Measurements from ENCODE around the gene TMEM9B.
"Not testable (repeated sequence)": the region's sequence is repeated elsewhere in the genome, so short reads cannot be mapped to it uniquely, and the experiment has no call there.

Gene TMEM9B

GRCh38 chr11:8964324-8965320, at the start of gene TMEM9B:
TMEM9B (minus strand) TSS chr11:8964442; CDS start chr11:8964313, 129 bp downstream.
- DNase-seq, result peak; percentile 92

DNA sequence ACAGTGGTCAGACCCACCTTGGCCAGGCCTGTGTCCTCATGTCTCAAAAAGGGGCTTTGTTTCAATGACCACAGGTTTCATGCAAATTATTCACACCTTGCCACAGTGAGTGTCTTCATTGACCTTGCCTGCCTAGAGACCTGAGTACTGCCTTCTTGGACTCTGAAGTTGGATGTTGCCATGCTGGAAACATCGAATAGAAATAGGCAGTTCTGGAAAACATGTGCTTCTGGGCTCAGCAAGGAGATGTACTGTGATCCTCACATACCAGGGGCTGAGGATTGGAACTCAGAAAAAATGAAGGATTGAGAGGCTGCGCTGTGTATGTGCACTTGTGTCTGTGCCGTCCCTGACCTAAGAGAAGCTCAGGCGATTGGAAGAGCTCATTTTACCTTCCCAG, 49.1 kb upstream of the TMEM9B start:
- no peak for DNase-seq

DNA sequence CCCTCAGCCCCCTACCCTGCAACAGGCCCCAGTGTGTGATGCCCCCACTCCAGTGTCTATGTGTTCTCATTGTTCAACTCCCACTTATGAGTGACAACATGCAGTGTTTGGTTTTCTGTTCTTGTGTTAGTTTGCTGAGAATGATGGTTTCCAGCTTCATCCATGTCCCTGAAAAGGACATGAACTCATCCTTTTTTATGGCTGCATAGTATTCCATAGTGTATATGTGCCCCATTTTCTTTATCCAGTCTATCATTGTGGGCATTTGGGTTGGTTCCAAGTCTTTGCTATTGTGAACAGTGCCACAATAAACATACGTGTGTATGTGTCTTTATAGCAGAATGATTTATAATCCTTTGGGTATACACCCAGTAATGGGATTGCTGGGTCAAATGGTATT, 45.3 kb upstream of the TMEM9B start:
- not testable (repeated sequence) for DNase-seq

DNA sequence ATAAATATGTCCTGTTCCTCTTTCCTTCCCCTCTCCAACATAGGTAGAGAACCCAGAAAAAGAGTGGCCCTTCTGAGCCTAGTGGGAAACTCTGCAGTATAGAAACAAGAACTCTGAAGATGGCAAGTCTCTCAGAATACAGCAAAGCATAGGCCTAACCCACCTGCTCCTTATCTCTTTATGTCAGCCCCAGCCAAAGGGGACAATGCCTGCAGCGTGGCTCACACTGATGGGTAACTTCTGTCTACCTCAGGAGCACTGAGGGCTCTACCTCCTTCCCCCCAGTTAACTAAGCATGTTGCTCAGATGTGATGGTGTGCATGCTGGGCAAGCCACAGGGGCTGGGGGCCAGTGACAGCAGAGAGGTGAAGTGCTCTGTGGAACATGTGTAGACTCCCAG, 44.4 kb upstream of the TMEM9B start:
- no peak for DNase-seq

DNA sequence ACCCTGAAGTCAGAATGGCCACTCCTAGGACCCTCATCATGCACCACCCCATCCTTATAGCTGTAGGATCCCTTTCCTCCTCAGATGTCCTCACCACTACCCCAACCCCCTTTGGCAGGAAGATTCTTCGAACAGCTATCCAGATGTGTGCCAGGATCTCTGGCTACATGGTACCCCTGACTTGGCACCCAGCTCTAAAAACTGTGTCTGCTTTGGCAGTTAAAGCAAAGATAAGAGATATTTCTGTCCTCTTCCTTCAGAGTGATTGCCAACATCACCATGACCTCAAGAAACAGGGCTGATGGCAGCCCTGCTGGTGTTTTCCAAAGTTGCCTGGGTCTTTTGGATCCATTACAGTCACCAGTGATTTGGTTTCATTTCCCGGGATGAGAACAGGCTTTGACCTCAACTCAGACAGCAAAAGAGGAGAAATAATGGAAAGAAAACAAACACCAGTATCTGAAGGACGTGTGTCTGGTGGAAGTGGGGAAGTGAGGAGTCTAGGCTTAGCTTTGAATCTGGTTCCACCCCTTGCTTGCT, 43.8 kb upstream of the TMEM9B start:
- no peak for DNase-seq

- no peak for DNase-seq
Measured at GRCh38 chr11:9005087-9005486, 40.8 kb upstream of the TMEM9B start.

DNA sequence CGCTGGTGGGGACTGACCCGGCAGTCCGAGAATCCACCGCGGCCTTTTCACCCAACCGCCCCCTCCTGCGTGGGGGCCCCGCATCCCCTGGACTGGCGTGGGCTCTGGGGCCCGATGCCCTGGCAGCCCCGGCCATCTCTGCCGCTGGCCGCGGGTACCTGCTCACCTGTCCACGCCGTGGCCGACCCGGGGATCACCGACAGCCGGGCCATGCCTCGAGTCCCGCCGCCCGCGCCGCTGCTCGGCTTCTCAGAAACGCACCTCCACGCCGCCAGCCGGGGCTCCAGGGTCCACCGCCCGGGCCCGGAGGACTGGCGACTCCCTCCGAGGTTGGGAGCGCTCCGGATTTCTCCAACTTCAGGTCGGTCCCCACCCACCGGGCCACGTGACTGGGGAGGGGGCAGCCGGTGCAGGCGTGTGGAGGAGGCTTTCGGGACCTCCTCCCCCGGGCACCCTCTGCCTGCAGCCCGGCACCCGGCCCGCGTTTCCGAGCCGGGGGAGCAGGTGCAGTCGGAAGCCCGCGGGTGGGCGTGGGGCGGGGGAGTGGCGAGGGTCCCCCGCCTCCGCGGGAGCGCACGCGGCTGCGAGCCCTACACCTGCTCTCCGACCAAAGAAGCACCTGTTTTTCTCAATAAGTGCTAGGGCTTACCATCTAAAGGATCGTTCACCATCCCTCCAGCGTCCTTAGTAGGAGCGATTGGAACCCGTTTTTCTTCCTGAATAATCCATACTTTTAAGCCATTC, 40.1 kb upstream of the TMEM9B start:
- DNase-seq, result no peak

DNA sequence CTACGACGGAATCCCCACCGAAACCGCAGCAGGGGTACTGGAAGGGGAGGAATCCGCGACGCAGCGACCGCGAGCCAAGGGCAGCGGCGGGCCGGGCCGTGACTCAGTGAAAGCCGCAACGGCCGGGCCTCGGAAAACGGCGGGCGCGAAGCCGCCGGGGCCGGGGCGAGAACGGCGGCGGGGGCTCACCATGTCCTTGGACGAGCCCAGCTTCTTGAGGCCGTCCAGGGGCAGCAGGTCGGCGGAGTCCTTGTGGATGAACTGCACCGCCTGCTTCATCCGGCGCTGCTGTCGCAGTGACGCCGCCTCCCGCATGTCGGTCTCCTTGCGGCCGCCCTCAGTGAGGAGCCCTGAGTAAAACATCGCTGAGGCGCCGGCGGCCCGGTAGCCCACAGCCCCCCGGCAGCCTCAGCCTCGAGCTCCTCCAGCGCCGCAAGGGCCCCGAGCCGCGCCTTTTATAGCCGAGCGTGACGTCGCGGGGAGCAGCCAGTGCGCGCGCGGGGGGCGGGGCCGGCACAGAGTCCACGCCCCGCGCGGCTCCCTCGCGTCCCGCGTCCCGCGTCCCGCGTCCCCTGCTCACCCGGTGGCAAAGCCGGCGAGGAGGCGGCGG, 39.4 kb upstream of the TMEM9B start, which contains the start of gene NRIP3:
Gene NRIP3 (minus strand): TSS at position 429 of the 610 bp plus-strand sequence. CDS start 66 bp downstream, at position 363.
- peak; percentile 67 for DNase-seq

DNA sequence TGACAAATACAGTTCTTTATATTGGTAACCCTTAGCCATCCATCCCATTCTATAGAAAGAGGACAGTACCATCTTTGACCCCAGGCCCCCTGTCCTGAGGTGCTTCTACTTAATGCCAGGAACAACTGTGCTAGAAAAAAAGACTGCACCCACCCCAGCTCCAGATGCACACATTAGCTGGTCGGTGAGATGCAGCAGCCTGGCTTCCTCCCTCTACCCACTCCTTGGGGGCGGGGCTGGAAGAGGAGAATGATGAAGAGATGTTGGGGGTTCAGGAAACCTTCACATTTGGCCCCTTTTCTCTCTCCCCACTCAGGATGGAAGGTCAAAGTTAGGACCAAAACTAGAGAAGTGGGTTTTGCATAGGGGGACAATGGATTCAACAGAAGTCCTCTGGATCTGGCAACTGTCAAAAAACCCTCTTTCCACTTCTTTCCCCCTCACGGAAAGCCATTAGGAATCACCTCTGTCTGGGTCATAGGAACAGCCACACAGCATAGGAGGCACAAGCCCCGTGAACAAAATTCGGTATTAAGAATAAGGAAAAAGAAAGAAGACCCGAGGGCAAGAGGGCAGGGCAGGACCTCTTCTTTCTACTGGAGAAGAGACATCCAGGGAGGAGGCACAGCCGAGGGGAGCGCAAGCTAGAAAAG, 38.8 kb upstream of the TMEM9B start:
- peak; percentile 16 for DNase-seq

DNA sequence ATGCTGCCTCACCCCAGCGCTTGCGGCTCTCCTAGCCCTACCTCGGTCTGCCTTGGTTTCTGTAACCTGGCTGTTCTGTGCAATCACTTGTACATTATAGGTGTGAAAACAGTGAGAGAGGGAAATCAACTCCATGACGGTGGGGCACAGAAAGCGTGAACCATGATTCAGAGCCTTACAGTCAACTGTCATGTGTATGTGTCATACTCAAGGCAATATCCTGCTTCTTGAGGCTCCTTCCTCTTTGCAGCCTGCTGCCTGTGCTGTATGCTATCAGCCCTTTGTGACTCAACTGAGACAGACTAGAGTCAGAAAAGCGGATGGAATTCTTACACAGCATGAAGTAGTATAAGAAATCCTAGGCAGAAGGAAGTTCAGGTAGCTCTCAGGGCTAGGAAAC, 37.5 kb upstream of the TMEM9B start:
- DNase-seq, result peak; percentile 82

DNA sequence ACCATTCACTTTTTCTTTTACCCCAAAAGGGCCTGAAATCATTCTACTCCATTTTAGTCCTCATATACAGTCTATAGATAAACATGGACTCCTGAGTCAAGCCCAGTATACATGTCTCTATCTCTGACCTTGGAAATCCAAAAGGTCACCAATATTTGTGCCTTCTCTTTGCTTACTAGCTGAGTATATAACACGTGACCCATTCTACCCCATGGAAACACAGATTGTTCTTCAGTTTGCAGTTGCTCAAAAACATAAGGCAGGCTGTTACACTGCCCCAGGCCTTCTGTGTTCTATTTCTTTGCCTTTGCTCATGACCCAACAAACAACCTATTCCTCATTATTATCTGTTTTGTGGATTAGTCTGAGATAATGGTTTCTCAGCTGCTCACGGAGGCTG, 33.8 kb upstream of the TMEM9B start:
- no peak for DNase-seq

GRCh38 chr11:8997451-8997850, 33.2 kb upstream of the TMEM9B start:
- no peak for DNase-seq

DNA sequence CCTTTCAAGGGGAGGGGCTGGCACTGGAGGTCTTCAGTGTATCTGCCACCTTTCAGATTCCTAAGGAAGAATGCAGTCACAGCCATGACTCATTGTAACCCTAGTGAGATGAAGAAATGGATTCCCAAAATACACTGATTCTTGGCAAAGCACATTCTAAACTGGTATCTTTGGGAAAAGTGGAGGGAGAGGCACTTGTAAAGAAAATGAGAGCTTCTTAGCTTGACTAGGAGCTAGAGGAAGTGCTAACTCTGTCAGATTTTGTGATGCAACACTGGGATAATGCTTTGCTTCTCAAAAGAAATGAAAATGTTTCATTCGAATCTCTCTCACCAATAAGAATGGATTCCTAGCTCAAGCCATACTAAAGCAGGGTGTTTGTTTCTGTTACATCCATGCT, 25.2 kb upstream of the TMEM9B start:
- no peak for DNase-seq

- no peak for DNase-seq
Measured at GRCh38 chr11:8988329-8989234, 24.3 kb upstream of the TMEM9B start.

- DNase-seq, result no peak
Measured at GRCh38 chr11:8987446-8987845, 23.2 kb upstream of the TMEM9B start.

- not testable (repeated sequence) for DNase-seq
Measured at GRCh38 chr11:8986772-8987171, 22.5 kb upstream of the TMEM9B start.

DNA sequence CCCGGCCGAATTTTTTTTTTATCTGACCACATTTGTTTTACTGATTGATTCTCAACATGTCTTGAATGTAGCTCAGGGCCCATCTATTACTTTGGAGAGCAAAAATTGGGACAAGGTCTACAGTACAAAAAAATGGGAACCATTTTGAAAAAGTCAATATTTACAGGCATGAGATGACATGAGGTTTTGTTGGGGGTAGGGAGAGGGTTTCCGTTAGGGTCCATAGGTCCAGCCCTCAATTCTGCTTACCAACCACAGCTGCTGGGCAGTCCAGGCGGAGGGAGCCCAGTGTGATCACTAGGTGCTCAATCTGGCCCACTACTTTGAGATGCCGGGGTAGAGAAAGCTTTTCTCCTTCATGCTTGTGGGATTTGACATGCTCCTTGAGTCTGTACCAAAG, 21.2 kb upstream of the TMEM9B start:
- no peak for DNase-seq

DNA sequence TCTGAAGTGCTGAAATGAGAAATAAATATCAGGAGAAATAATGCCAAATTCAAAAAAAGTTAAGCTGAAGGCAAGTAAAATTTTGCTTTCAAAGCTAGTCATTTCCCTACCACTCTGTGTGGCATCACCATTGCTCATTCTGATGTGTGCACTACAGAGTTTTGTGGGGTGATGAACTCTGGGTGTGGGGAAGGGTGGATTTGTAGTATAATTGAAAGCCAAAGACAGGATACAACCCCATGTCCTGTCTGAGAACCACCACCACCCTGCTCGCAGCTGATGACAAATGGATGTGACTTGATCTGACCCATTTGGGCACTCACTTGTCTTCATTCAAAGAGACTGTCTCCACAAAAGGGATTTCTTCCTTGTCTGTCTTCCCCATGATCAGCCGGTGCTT, 19.3 kb upstream of the TMEM9B start:
- peak; percentile 58 for DNase-seq

DNA sequence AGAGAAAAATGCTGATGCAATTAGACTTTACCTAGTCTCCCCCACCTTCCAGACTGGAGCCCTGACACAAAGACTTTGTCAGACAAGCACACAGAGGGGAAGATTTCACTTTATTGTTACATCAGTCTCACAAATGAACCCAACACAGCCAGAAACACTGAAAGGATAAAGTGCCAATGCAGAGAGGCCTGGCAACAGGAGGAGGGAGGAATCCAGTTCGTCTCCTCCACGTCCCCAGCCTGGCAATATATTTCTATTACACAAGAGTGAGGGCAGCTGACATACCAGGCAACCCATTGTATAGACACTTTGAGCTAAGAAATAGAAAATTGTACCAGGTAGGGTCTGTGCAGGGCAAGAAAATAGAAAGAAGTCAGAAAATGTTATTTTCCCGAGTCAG, 16.2 kb upstream of the TMEM9B start:
- DNase-seq, result no peak

- not testable (repeated sequence) for DNase-seq
Measured at GRCh38 chr11:8979365-8979764, 15.1 kb upstream of the TMEM9B start.

DNA sequence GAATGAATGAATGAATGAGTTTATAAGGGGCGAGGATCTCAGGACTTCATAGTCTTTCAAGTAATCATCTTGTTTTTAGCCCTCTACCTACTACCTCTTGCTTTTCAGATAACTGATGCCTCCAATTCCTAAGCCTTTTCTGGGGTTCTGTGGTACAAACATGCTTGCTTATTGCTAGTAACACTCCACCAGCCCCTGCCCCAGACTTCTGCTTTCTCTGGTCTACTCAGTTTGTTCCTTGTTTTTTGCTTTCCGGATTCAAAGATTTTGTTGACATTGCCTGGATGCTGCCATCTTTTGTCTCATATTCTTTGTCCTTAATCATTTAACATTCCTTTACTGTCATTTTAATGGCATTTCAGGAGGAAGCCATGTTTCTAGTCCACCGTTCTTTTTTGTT, 8.9 kb upstream of the TMEM9B start:
- no peak for DNase-seq

All from activated CD4-positive, alpha-beta T cell treated with anti-CD3 and anti-CD28 coated beads, Interleukin-2, Interleukin-6, amounts not matched to agents 100 ng/mL and 50 ng/mL, durations not matched to agents 16 hours and 8 hours (primary cell).